ENCODE measurements around the gene ZNF668.

ZNF668 gene

DNA sequence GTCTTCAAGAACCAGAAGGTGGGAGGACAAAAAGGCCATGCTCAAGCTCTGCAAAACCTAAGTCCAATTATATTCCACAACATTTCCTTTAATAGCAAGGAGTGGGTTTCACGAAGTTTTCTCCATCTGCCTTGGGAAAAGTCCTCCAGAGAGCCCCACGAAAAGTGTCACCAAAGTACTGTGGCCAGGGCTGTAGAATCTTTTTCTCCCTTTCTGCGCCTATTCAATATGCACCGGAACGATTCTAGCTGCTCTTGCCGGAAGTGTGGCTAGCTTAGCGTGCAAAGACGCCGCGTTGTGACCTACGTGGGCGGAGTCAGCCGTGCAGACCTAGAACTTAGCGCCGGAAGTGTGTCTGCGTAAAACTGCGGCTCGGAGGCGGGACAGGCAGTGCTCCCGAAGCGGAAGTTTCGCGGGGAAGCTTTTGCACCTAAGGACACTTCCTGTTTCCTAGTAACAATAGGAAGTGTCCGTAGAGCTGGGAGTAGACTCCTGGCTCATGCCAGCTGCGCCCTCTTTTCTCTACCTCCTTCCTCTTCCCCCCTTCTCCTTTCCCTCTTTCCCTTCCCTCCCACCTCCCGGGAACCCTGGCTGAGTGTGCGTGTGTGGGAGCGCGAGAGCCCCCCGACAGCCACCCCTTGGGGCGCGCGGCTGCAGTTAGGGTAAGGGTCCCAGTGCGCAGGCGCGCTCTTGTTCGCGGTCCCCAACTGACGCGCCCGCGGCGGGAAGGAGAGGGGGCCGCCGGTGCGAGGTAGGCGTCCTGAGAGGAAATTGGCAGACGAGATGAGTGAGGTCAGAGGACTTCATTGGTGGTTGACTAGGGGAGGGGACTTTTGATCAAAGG lies at the start of gene ZNF668, which contains the start of gene ZNF646:
TSS of gene ZNF668 (minus strand) at position 271 of the 844 bp plus-strand sequence. CDS start 9,781 bp downstream, outside the sequence.
TSS of gene ZNF646 (plus strand) at position 453 of the 844 bp plus-strand sequence. CDS start 1,903 bp downstream, outside the sequence.
- DNase-seq, result peak; percentile 98

DNA sequence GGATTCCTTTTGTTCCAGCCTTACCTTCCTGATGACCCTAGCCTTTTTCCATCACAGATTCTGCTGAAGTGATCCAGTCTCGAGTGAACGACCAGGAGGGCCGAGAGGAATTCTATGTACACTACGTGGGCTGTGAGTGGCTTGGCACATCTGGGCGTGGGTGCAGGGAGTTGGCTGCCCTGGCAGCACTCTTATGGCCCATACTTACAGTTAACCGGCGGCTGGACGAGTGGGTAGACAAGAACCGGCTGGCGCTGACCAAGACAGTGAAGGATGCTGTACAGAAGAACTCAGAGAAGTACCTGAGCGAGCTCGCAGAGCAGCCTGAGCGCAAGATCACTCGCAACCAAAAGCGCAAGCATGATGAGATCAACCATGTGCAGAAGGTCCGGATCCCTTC lies 46.1 kb upstream of the ZNF668 start:
- DNase-seq, result no peak

DNA sequence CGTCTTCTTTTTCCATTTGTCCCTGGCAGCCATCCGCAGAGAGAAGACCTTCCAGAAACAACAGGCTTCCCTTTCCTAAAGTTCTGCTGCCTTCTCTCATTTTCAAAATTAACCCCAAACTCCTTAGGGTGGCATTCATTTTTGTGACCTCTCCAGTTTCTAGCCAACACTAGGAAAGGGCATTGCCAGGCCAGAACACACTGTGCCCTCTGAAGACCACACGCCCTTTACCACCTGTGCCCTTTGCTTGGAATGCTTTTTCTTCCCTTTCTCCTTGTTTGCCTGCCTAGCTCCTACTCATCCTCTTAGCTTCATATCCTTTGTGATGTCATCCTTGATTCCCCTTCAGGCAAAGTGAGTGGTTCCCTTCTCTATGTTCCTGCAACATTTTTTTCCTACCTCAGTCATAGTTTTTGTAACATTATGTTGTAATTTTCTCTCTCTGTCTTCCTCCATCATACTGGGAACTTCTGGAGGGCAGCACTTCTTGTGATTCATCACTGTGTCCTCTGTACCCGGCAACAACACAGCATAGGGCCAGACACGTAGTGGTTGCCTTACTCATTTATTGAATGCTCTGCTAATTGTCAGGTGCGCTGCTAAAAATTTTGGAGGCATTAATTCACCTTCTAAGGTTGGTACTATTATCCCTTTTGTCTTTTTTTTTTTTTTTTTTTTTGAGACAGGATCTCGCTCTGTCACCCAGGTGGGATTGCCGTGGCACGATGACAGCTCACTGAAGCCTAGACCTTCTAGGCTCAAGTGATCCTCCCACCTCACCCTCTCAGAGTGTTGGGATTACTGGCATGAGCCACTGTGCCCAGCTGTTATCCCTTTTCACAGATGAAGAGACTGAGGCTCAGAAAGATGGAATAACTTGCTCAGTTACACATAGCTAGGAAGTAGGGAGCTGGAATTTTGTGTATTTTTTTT lies 44.4 kb upstream of the ZNF668 start:
- DNase-seq, result peak; percentile 41

DNA sequence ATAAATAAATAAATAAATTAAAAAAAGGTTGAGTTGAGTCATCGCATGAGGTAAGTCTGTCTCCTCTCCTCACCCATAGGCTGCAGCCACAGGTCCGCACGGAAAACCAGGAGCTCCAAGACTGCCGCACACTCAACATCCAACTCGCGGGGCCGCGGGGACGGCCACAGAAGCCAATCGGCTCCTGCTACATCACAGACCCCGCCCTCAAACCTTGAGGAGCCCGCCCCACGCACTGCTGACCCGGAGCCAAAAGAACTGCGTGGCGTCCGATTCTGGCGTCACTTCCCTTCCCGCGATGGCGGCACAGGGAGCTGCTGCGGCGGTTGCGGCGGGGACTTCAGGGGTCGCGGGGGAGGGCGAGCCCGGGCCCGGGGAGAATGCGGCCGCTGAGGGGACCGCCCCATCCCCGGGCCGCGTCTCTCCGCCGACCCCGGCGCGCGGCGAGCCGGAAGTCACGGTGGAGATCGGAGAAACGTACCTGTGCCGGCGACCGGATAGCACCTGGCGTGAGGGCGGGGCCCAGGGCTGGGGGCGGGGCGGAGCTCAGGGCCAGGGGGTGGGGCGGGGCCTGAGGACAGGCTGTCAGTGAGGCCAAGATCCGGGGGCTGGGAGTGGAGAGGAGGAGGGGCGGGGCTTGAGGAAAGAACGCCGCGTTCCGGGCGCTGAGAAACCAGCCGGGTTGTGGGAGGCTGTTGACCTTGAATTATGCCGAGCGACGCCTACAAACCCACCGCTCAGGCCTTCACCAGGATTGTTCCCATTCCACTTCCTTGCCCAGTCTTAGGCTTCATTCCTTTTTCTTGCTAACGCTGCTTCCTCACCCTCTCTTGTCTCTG lies 43.6 kb upstream of the ZNF668 start, which contains the start of gene KAT8:
TSS of gene KAT8 (plus strand) at position 281 of the 839 bp plus-strand sequence. CDS start at position 299, 18 bp downstream.
- DNase-seq, result peak; percentile 98

DNA sequence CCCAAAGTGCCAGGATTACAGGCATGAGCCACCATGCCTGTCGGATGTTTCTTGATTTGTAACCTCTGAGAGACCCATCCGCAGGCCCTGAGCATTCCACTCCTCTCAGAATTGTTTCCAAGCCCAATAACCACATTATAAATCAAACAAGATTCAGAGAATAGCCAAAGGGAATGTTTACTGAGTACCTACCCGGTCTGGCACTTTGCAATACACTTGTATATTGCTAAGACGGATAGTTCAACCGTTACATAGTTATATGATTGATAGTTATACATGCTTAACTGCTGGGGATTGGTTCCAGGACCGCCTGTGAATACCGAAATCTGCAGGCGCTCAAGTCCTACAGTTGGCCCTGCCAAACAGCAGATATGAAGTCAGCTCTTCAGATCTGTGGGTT lies 40.4 kb upstream of the ZNF668 start:
- DNase-seq, result no peak

DNA sequence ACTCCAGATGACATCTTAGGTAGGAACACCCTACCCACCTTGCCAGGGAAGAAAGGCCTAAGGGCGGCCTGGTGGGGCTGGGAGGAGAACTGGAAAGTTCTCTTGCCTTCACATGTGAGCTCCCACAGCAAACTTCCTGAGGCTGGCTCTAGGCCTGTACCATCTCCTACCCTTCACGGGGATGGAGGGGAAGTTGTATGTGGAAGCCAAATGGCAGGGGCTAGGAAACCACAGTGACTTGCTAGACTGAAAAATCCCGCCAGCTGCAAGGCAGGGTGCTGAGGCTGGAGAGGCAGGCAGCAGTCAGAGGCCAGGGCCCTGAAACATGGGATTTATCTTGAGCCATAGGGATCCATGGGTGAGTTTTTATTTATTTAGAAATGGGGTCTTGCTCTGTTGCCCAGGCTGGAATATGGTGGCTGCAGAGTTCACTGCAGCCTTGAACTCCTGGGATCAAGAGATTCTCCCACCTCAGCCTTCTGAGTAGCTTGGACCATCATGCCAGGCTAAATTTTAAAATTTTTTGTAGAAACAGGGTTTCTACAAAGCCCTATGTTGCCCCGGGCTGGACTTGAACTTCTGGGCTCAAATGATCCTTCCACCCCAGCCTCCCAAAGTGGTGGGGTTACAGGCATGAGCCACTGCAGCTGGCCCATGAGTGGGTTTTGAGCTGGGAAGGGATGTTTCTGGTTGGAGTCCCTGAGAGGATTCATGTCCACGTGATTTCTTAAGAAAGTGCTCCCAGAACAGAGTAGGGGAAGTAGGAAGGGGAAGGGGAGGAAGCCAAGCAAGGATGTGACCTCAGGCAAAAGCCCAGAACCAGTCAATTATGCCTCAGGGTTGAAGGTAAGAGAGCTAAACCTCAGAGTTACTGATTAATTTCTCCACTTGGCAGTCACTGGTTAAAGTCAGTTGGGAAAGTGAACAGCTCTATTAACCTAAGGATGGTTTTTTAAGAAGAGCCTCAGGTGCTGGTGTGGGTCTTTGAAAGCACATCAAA lies 39.4 kb upstream of the ZNF668 start:
- DNase-seq, result peak; percentile 49

DNA sequence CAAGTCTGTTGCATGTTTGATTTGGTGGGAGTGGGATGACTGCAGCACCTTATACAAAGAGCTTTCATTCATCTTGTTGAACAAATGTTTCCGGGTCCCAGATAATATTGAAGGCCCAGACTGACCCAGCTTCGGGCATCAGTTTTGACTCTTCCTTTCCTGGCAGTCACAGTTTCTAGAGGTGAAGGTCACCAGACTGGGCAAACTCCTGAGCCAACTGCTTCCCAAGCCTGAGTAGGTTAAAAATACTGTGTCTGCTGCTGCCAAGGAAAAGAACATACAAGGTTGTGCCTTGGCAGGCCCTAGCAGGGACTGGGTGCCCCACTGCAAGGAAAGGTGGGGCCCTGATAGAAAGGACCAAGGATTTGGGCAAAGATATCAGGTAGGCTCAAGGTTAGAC lies 38.7 kb upstream of the ZNF668 start:
- no peak for DNase-seq

DNA sequence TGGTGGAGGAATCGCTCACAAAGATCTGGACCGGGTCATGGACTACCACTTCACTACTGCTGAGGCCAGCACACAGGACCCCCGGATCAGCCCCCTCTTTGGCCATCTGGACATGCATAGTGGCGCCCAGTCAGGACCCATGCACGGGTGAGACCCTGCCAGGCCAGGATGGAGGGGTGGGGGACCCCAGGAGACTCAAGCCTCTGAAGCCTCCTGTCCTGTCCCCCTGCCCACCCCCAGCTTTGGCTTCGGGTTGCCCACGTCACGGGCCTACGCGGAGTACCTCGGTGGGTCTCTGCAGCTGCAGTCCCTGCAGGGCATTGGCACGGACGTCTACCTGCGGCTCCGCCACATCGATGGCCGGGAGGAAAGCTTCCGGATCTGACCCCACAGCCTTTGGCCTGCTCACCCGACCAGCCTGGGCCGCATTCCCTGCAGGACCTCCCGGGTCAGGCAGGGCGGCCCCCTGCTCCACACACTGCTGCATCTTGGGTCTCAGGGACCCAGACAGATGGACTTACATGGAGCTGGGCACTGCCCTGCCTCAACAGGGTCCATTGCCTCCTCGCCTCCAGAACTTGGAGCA lies 37.9 kb upstream of the ZNF668 start:
- DNase-seq, result no peak

DNA sequence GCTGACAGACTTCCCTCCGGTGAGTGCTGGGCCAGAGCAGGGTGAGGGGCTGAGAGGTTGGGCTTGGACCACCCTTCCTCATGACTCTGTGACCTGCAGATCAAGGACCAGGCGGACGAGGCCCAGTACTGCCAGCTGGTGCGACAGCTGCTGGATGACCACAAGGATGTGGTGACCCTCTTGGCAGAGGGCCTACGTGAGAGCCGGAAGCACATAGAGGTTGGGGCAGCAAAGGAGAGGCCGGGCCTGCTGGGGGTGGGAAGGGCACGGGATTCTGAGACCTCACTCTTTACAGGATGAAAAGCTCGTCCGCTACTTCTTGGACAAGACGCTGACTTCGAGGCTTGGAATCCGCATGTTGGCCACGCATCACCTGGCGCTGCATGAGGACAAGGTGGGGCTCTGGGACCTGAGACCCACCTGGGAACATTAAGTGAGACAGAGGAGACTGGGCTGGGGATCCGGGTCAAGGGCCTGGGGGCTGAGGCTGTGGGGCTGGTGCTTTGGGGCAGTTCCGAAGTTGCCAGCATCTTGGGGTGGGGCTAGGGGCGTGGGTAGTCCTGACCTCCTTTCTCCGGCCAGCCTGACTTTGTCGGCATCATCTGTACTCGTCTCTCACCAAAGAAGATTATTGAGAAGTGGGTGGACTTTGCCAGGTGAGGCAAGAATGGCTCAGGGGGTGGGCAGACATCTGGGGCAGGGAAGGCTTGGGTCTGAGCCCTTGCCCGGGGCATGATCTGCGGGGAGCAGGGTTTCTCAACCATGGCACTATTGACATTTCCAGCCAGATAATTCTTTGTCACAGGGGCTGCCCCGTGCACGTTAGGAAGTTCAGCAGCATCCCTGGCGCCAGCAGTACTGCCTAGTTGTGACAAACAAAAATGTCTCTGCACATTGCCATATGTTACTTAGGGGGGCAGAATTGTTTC lies 36.3 kb upstream of the ZNF668 start:
- DNase-seq, result no peak

DNA sequence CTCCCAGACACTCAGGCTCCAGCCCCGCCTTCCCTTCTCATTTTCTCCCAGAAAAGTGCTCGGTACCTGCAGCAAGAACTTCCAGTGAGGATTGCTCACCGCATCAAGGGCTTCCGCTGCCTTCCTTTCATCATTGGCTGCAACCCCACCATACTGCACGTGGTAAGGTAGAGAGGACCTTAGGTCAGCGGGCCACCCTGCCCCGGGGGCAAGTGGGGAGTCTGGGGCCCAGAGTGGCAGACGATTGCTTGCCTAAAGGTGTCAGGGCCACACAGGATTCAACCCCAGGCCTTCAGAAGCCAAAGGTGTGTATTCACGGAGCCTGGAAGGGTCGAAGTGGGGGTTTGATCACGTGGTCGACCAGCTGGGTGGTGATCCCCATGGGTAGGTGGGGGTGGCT lies 35.6 kb upstream of the ZNF668 start:
- no peak for DNase-seq

DNA sequence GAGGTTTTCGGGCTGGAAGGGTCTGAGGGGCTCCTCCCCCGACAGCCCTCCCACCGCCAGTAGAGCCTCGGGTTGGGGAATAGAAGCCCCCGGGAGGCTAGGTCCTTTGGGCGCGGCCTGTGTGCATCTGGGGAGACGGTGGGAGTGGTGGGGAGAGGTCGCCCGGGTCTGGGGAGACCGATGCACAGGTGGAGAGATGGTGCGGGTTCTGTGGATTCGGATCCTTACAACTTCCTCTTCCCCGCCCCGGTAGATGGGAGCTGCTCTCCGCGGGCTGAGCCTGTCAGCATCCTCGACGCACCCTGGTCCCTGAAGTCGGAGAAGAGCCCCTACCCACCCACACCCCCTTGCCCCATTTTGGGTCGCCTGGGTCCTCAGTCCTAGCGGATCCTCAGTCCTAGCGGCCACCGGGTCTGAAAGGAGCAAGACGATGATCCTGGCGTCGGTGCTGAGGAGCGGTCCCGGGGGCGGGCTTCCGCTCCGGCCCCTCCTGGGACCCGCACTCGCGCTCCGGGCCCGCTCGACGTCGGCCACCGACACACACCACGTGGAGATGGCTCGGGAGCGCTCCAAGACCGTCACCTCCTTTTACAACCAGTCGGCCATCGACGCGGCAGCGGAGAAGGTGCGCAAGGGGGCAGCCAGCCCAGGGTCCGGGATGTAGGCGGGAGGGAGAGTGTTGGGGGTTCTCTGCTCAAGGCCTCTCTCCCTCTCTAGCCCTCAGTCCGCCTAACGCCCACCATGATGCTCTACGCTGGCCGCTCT lies 34.9 kb upstream of the ZNF668 start:
- DNase-seq, result no peak

DNA sequence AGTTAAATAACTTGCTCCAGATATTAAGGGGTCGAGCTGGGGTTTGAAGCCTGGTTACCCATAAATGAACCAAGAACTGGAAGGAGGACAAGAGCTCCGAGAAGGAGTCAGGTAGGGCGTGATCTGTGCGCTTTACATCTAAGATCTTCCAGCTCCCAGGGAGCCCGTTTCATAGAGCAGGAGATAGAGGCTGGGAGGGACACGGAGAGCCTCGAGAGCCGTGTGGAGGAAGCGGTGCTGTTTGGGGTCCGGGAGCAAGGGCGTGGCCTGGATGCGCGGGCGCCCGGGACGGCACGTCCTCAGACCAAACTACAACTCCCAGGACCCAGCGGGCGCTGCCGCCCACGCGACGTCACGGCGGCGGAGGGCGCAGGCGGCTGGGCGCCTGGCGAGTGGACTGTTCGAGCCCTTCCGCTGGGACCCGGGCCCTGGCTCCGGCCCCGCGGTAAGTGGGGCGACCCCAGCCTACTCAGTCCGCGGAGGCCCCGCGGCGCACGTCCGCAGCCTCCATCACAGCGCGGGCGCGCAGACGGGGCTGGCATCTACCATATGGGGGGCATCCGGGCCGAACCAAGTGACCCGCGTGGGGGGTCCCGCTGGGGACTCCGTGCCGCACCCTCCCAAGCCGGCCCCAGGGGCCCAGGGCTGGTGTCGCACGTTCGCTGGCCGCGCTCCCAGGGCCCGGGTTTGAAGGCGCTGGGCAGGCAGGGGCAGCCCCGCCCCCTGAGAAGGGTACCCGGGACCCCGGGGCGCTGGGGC lies 34.2 kb upstream of the ZNF668 start, which contains the start of gene BCKDK:
TSS of gene BCKDK (plus strand) at position 352 of the 759 bp plus-strand sequence. CDS start 838 bp downstream, outside the sequence.
- peak; percentile 57 for DNase-seq

DNA sequence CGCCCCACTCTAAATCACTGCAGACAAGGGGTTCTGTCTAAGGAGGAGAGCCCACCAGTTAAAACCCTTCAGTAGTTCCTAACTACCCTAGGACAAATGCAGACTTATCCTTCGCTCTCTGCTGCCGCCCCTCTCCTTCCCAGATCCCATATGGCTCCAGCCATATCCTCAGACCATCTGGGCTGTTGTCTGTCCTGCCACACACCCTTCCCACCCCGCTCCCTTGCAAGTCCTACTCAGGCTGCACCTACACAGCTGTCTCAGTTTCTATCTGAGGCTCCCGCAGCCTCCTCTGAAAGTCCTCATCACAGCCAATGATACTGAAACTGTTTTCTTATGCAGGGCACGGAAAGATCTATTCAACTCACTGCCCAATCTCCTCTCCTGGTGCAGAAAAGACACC lies 33.4 kb upstream of the ZNF668 start:
- DNase-seq, result no peak

DNA sequence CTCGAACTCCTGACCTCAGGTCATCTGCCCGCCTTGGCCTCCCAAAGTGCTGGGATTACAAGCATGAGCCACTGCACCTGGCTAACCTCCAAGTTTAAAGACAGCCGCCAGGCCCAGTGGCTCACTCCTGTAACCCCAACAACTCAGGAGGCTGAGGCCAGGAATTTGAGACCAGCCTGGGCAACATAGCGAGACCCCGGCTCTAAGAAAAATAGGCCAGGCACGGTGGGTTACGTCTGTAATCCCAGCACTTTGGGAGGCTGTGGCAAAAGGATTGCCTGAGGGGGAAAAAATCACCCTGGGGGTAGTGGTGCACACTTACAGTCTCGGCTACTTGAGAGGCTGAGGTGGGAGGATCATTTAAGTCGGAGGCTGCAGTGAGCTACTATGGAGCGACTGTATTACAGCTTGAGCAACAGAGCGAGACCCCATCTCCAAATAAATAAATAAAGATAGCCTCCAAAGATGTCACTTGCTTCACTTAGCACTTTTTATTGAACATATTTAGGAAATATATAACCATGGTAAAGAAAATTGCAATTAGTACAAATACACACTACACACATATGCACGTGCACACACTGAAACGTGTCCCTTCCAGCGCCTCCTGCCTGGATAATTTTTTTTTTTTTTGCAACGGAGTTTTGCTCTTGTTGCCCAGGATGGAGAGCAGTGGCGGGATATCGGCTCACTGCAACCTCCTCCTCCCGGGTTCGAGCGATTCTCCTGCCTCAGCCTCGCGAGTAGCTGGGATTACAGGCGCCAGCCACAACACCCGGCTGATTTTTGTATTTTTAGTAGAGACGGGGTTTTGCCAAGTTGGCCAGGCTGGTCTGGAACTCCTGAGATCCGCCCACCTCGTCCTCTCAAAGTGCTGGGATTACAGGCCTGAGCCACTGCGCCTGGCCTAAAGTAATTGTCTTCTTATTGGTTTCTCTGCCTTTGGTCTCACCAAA lies 32.7 kb upstream of the ZNF668 start:
- DNase-seq, result no peak

DNA sequence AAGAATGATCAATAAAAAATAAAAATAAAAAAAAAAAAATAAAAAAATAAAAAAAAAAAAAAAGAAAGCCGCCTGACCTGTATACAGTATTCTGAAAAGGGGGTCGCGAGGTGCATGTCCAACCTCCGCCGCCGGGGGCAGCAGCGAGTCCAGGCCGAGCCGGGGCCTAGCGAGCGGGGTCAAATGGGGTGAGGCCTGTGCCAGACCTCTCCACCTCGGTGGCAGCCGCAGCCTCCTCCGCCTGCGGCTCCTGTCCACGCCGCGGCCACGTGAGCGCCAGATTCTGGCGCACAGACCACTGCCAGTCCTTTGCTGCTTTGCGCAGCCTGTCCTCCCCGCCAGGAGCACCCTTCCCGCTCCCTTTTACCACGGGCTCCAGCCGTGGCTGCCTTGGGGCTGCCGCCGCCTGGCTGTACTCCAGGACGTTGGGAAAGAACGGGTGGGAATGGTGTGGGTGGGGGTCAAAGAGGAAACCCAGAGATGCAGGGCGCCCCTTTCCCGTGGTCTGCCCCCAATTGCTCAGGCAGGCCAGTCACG lies 31.7 kb upstream of the ZNF668 start:
- DNase-seq, result peak; percentile 84
